GM12873 (cell line): ENCODE results near the gene NFYC.

ENCODE experiments used
- TF ChIP-seq, protein P1 (sequence below): IDR thresholded peaks from 2 replicates; pipeline ENCODE4 v1.5.1; 2012; ENCODE audit warnings: low read depth, mild to moderate bottlenecking, moderate library complexity, low read length, control low read depth; ENCODE audit not compliant: insufficient read depth; ENCODE audit errors: missing control alignments

Gene NFYC

DNA sequence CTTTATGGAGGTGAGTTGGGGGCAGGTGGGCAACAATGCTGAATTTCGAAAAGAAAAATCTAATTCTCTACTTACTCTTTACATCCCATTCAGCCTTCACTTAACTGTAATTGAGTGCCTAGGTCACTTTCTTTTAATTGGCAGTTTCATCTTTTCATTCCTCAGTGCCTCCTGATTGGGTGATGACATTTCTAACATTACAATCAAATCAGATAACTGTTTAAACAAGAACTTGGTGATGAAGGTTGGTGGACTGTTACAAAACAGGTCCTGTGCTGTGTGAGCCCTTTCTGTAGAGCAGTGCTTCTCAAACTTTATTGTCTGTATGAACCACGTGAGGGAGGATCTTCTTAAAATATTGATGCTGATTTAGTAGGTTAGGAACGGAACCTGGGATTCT is 51.9 kb downstream of the NFYC start:
- TF ChIP-seq, protein P1, sequence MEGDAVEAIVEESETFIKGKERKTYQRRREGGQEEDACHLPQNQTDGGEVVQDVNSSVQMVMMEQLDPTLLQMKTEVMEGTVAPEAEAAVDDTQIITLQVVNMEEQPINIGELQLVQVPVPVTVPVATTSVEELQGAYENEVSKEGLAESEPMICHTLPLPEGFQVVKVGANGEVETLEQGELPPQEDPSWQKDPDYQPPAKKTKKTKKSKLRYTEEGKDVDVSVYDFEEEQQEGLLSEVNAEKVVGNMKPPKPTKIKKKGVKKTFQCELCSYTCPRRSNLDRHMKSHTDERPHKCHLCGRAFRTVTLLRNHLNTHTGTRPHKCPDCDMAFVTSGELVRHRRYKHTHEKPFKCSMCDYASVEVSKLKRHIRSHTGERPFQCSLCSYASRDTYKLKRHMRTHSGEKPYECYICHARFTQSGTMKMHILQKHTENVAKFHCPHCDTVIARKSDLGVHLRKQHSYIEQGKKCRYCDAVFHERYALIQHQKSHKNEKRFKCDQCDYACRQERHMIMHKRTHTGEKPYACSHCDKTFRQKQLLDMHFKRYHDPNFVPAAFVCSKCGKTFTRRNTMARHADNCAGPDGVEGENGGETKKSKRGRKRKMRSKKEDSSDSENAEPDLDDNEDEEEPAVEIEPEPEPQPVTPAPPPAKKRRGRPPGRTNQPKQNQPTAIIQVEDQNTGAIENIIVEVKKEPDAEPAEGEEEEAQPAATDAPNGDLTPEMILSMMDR, result no peak

DNA sequence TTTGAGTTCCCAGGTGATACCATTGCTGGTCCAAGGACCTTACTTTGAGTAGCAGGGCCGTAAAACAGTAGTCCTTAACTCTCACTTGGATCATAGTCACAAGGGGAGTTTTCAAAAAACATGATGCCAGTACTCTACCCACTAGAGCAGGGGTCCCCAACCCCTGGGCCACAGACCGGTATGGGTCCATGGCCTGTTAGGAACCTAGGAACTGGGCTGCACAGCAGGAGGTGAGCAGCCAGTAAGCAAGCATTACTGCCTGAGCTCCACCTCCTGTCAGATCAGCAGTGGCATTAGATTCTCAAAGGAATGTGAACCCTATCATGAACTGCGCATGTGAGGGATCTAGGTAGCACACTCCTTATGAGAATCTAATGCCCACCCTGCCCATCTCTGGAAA is 52.4 kb downstream of the NFYC start:
- TF ChIP-seq, protein P1, result no peak

DNA sequence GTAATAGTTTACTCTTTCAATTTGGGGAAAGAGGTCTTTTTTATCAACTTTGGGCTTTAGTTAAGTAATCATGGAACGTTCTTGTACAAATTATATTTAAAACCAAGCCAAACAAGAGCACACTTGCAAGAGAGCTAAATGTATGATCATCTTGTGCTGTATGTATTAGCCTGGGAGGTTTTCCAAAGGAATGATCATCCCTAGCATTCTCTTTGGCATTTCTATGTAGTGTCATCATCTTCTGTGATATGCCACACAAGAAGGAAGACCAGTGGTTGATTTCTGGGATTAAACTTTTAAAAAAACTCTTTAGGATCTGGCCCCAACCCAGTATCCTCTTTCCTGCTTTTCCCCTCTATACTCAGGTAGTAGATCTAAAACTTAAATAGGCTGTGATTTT is 53.7 kb downstream of the NFYC start:
- TF ChIP-seq, protein P1, result no peak

DNA sequence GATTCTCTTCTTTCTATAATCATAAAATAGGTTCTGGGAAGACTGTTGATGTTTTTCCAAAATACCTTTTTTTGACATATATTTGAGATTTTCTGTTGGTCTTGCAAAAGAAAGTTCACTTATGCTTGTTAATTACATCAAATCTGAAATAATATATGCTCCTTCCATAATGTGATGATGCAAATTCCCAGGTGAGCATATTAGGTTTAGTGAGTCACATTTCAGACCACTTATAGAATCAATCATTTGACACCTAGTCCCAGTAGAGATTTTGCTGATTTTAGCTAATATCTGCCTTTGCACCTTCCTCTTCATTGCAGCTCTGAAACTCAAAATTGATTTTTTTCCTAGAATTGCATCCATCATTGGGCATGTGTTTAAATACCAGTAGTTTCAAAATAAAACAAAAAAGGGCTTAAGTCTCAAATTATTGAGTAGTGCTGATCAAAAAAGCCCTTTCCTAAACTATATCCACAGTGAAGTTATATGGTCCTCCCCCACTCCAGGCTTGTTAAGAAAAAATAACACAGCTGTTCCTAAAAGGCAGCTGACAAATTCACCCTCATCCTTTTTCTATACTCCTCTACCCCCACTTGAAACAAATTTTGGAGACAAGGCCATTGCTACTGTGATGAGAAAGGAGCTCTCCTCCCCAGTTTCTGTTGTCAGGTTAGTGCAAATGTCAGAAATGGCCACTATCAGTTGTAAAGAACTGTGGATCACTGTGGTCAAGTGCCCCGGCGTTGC is 55.0 kb downstream of the NFYC start:
- TF ChIP-seq, protein P1, result no peak

DNA sequence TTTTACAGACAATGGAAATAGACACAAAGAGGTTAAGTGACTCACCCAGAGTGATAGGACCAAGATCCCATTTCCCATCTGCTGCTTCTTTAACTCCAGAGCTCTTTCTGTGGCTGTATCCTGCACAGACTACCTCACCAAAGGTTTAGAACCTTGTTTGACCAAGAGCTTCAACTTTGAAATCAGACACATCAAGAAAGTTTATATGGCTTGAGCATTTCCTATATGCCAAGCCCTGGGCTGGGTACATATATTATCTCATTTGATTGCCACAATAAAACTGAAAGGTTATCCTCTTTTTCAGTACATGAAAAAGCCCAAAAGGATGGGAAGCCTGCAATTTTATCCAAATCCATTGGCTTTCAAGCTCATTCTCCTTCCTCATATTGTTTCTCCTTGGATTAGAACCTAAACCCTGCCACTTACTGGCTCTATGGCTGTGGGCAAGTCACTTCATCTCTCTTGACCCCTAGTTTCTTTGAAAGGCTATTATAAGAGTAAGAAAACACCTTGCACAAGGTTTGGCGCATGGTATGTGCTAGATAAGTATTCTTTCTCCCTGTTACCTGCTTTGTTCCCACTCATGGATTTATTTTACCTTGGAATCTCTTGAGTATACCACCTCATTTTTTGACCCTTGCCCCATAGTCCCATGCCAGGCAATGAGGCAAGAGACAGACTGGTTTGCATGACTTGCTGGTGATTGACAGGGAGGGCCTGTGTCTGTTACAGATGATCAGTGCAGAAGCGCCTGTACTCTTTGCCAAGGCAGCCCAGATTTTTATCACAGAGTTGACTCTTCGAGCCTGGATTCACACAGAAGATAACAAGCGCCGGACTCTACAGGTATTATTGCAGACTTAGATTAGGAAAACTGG is 57.6 kb downstream of the NFYC start:
- TF ChIP-seq, protein P1, result no peak

DNA sequence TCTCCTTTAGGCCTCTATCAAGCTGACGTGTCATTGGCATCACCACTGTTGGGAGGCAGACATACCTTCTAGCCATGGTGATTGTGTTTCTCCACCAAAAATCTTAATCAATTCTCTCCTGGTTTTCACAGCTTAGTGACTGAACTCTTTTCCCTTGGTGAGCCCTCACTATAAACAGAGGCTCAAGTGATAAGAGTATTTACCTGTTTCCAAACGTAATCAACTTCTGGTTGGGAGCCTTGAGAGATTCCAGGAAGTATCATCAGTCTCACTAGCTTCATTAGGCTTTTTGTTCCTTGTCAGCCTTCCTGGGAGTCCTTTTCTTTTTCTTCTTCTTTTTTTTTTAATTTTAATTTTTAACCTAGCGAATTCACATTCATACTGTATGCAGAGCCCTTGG is 58.3 kb downstream of the NFYC start:
- TF ChIP-seq, protein P1, result no peak

DNA sequence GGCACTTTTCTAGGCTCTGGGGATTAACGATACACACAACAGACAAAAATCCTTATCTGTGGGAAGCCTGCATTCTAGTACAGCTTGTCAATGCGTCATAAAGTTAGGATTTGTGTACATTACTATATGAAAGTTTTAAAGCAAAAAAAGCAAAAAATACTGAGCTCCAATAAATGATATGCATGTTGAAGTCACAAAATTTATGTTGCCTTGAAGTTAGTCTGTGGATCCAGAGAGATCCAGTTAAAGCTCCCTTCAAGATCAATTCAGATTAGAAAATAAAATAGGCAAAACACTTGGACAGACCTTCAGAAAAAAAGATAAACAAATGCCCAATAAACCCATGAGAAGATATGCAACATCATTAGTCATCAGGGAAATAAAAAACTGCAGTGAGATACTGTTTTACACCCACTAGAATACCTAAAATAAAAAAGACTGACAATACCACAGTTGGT is 59.0 kb downstream of the NFYC start:
- TF ChIP-seq, protein P1, result no peak
